HFF-Myc (cell line): ENCODE results near the gene IL19.

Experiments
- DNase-seq: peaks from one replicate; pipeline ENCODE4 v3.0.0-alpha.2; 2011; ENCODE audit warnings: low read depth; ENCODE audit errors: extremely low read depth
- H3K4me3 ChIP-seq: replicated peaks from 2 replicates; pipeline ENCODE4 v1.5.1; 2011; ENCODE audit warnings: low read depth, mild to moderate bottlenecking, control low read depth, low read length
- CTCF ChIP-seq: IDR thresholded peaks from 2 replicates; pipeline ENCODE4 v1.5.1; 2012; ENCODE audit warnings: mild to moderate bottlenecking, low read depth, low read length, control low read depth; ENCODE audit errors: missing control alignments

The IL19 gene

DNA sequence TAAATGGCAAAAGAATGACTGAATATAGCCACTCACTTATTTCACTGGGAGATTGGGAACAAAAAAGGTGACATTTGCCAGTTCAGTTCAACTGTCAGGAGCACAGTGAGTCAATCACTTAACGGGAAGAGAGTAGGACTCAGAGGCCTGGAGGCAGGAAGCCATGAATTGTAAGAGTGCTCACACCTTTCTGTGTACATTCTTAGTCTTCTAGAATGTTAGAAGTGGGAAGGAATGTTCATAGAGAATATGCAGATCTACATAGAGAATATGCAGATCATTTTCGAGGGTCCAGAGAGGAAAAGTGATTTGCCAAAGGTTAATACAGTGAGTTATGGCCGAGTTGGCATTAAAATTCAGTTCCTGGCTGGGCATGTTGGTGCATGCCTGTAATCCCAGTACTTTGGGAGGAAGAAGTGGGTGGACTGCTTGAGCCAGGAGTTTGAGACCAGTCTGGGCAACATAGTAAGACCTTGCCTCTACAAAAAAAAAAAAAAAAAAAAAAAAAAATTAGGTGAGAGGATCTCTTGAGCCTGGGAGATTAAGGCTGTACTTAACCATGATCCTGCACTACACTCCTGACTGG is 103.1 kb downstream of the IL19 start:
- no peak overlapping the region for H3K4me3 ChIP-seq
- TF ChIP-seq CTCF = no peak
- no peak for DNase-seq

DNA sequence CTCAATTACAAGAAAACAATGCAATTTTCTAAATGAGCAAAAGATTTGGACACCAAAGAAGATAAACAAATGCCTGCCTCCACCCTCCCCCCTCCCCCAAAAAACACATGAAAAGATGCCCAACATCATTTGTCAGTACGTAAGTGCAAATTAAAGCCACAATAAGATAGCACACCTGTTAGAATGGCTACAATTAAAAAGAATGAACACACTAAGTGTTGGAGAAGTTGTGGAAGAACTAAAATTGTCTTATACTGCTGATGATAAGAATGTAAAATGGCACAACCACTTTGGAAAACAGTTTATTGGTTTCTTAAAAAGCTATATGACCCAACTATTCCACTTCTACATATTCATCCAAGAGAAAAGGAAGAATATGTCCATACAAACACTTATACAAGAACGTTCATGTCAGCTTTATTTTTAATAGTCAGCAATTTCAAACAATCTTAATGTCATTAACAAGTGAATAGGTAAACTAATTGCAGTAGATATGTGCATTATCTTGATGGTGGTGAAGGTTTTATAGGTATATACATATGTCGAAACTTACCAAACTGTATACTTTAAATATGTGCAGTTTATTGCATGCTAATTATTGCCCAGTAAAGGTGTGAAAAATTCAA is 105.3 kb downstream of the IL19 start:
- no peak overlapping the region for H3K4me3 ChIP-seq
- no peak for DNase-seq
- TF ChIP-seq CTCF = no peak

GRCh38 chr1:206878456-206878855 is 107.9 kb downstream of the IL19 start:
- no peak for TF ChIP-seq CTCF
- no peak overlapping the region for H3K4me3 ChIP-seq
- no peak for DNase-seq

GRCh38 chr1:206880314-206880713 is 109.7 kb downstream of the IL19 start:
- DNase-seq = no peak
- no peak overlapping the region for H3K4me3 ChIP-seq
- no peak for TF ChIP-seq CTCF

- TF ChIP-seq CTCF = no peak
Observed at GRCh38 chr1:206882555-206882954, 112.0 kb downstream of the IL19 start.

DNA sequence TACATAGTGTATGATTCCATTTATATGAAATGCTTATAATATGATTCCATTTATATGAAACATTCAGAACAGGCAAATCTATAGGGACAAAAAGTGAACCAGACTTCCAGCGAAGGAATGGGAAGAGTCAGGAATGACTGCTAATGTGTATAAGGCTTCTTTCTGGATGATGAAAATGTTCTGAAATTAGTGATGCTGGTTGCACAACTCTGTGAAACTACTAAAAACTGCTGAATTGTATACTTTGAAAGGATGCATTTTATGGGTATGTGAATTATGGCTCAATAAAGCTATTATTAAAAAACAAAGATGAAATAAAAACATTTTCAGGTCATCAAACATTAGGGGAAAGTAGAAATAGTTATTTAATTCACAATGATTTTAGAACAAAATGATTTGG is 112.6 kb downstream of the IL19 start:
- no peak for TF ChIP-seq CTCF
- no peak for DNase-seq

More at GRCh38 chr1:206882555-206882954, 112.0 kb downstream of the IL19 start:
- DNase-seq = no peak
- H3K4me3 ChIP-seq = no peak overlapping the region

DNA sequence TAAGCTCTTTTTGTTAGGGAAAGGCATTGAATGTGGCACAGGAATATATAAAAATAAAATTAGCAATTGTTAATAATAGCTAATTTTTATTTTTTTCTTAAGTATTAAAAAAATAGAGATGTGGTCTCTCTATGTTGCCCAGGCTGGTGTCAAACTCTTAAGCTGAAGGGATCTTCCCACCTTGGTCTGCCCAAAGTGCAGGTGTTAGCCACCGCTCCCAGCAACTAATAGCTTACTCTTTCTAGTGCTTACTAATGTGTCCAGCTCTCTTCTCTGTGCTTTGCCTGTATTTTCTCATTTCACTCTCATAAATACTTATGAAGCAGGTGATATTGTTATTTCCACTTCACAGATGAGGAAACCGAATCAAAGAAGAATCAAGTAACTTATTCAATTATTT is 113.3 kb downstream of the IL19 start:
- no peak overlapping the region for H3K4me3 ChIP-seq
- no peak for TF ChIP-seq CTCF
- no peak for DNase-seq

More for the DNA sequence above, 112.6 kb downstream of the IL19 start:
- no peak overlapping the region for H3K4me3 ChIP-seq
